Panc1 (cell line): ENCODE data around the gene EGFR. TPM values are rescaled to one million over a fixed set of nuclear protein-coding genes. Genes with fewer than 3 reads are reported as not detected.

ENCODE experiments used
- ATAC-seq: fragments of 200-7000 bp; cut with Tn5 transposase; 2 replicates; pipeline ENCODE4 v1.9.1; 2020; ENCODE audit warnings: mild to moderate bottlenecking, moderate library complexity
- BruUV-seq: library from RNA; stranded (reverse); fragments of 400-500 nt; replicated peaks from 2 replicates; lab custom pipeline; 2021; lab: Mats Ljungman, UMichigan
- CTCF ChIA-PET: fragments of 300-600 bp; sonication (Branson Sonifier 250); formaldehyde crosslinking; loops from one replicate; lab custom pipeline; 2022; ENCODE audit warnings: antibody characterized with exemption; lab: Charles Lee
- POLR2A ChIA-PET: fragments of 300-600 bp; sonication (Branson Sonifier 250); formaldehyde crosslinking; loops from one replicate; lab custom pipeline; 2022; ENCODE audit warnings: antibody characterized with exemption; lab: Charles Lee
- DNase-seq: peaks from one replicate; pipeline ENCODE4 v3.0.0-alpha.2; 2010; ENCODE audit warnings: low read depth, low spot score
- H3K27ac ChIP-seq: 2 replicates; pipeline ENCODE4 v1.5.1; 2011; ENCODE audit warnings: mild to moderate bottlenecking, low read length, inconsistent platforms
- H3K27me3 ChIP-seq: fragments of 200-500 bp; sonication (Bioruptor generic); 2 replicates; pipeline ENCODE4 v1.6.0; 2014; ENCODE audit warnings: low read length, inconsistent platforms; ENCODE audit not compliant: control insufficient read depth, insufficient read depth
- H3K36me3 ChIP-seq: fragments of 200-500 bp; sonication (Bioruptor generic); 2 replicates; pipeline ENCODE4 v1.5.1; 2014; ENCODE audit warnings: inconsistent platforms, mild to moderate bottlenecking, low read length, moderate library complexity; ENCODE audit not compliant: control insufficient read depth, insufficient read depth
- H3K4me1 ChIP-seq: 2 replicates; pipeline ENCODE4 v1.5.1; 2011; ENCODE audit warnings: inconsistent platforms, mild to moderate bottlenecking, low read length, moderate library complexity; ENCODE audit not compliant: control insufficient read depth, insufficient read depth
- H3K4me3 ChIP-seq, 2 experiments: 2 replicates each; pipeline ENCODE4 v1.5.1; 2011 to 2012; ENCODE audit warnings: low read depth in 2 of 2, low read length in 2 of 2, mild to moderate bottlenecking in 2 of 2, inconsistent platforms in 1 of 2, moderate library complexity in 1 of 2
- H3K9me3 ChIP-seq: fragments of 200-500 bp; sonication (Bioruptor generic); 2 replicates; pipeline ENCODE4 v1.5.1; 2014; ENCODE audit warnings: low read depth, mild to moderate bottlenecking, inconsistent platforms, low read length, moderate library complexity; ENCODE audit not compliant: control insufficient read depth, insufficient read depth
- POLR2AphosphoS5 ChIP-seq: IDR thresholded peaks from 2 replicates; pipeline ENCODE4 v1.6.1; 2012; ENCODE audit warnings: mild to moderate bottlenecking, low read depth, low read length, moderate library complexity
- SIN3A ChIP-seq: IDR thresholded peaks from 2 replicates; pipeline ENCODE4 v1.6.1; 2012; ENCODE audit warnings: low read depth, mild to moderate bottlenecking, low read length, moderate library complexity, borderline replicate concordance; ENCODE audit not compliant: insufficient read depth
- TCF7L2 ChIP-seq: IDR thresholded peaks from 2 replicates; pipeline ENCODE4 v1.6.1; 2011; ENCODE audit warnings: mild to moderate bottlenecking, low read depth, low read length, inconsistent platforms
- in situ Hi-C: cut with HindIII; loops from 2 replicates; pipeline ENCODE4 v1.10.0; 2016; ENCODE audit warnings: low sequenced_read_pairs, low pct_unique_long_range_greater_than_20kb
- intact Hi-C: fragments of 100-400 bp; cut with micrococcal nuclease; formaldehyde crosslinking; loops from one replicate; pipeline ENCODE4 v1.10.0; 2022; ENCODE audit not compliant: unreplicated experiment
- total RNA-seq: library from RNA; stranded (reverse); gene quantifications from one replicate; pipeline ENCODE4 v1.2.1, GENCODE V29; 2021; ENCODE audit not compliant: unreplicated experiment
- TF ChIP-seq, protein P1 (sequence below): fragments of 450-650 bp; IDR thresholded peaks from 2 replicates; pipeline ENCODE4 v1.5.1; 2017; ENCODE audit warnings: mild to moderate bottlenecking
- TF ChIP-seq, protein P2 (sequence below), 2 experiments: IDR thresholded peaks; 2 replicates each; pipeline ENCODE4 v1.6.1; 2011 to 2012; ENCODE audit warnings: low read depth in 2 of 2, control low read depth in 1 of 2, low read length in 1 of 2, mild to moderate bottlenecking in 1 of 2, moderate library complexity in 1 of 2; ENCODE audit not compliant: insufficient read depth in 1 of 2

The EGFR gene
- total RNA-seq, 1 experiment from 2014 or later: 156 TPM

DNA sequence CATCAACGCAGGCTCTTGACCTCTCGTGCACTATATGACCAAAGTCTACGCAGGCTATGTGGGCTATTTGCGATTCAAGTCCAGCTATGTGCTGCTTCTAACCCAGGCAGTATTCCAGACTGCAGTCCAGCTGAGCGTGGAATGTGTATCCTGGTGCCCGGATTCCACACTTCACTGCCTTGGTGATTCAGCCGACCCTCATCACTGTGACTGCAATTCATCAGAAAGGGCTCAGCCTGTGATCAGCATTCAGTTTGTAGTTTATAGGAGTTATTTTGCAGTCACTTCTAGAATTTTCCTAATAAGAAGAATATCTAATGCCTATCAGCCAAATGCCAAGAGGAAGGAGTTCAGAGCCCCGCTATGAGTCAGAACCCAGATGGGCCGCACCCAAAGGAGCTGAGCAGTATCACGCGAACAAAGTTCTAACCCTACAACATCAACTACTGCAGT is 226.5 kb downstream of the EGFR start:
- intact Hi-C loops (no loop called here), in situ Hi-C loops (no loop called here)
- Histone ChIP-seq H3K36me3 (no peaks in the 10 kb centered on the region), H3K27me3 (no peaks in the 10 kb centered on the region), H3K9me3 (no peaks in the 10 kb centered on the region), H3K4me1 (peaks cover 4% of the 10 kb centered on the region), H3K27ac (no peak overlapping the region), H3K4me3 (no peak overlapping the region)
- ChIA-PET CTCF (no interaction called here), POLR2A (no interaction called here)
- BruUV-seq: no TSS peak
- ATAC-seq (peak; percentile 77; the same call in 1 of the 2 replicates), DNase-seq (no peak)
- TF ChIP-seq, protein P1, sequence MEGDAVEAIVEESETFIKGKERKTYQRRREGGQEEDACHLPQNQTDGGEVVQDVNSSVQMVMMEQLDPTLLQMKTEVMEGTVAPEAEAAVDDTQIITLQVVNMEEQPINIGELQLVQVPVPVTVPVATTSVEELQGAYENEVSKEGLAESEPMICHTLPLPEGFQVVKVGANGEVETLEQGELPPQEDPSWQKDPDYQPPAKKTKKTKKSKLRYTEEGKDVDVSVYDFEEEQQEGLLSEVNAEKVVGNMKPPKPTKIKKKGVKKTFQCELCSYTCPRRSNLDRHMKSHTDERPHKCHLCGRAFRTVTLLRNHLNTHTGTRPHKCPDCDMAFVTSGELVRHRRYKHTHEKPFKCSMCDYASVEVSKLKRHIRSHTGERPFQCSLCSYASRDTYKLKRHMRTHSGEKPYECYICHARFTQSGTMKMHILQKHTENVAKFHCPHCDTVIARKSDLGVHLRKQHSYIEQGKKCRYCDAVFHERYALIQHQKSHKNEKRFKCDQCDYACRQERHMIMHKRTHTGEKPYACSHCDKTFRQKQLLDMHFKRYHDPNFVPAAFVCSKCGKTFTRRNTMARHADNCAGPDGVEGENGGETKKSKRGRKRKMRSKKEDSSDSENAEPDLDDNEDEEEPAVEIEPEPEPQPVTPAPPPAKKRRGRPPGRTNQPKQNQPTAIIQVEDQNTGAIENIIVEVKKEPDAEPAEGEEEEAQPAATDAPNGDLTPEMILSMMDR: no peak
- TF ChIP-seq TCF7L2: no peak
- TF ChIP-seq, protein P2, sequence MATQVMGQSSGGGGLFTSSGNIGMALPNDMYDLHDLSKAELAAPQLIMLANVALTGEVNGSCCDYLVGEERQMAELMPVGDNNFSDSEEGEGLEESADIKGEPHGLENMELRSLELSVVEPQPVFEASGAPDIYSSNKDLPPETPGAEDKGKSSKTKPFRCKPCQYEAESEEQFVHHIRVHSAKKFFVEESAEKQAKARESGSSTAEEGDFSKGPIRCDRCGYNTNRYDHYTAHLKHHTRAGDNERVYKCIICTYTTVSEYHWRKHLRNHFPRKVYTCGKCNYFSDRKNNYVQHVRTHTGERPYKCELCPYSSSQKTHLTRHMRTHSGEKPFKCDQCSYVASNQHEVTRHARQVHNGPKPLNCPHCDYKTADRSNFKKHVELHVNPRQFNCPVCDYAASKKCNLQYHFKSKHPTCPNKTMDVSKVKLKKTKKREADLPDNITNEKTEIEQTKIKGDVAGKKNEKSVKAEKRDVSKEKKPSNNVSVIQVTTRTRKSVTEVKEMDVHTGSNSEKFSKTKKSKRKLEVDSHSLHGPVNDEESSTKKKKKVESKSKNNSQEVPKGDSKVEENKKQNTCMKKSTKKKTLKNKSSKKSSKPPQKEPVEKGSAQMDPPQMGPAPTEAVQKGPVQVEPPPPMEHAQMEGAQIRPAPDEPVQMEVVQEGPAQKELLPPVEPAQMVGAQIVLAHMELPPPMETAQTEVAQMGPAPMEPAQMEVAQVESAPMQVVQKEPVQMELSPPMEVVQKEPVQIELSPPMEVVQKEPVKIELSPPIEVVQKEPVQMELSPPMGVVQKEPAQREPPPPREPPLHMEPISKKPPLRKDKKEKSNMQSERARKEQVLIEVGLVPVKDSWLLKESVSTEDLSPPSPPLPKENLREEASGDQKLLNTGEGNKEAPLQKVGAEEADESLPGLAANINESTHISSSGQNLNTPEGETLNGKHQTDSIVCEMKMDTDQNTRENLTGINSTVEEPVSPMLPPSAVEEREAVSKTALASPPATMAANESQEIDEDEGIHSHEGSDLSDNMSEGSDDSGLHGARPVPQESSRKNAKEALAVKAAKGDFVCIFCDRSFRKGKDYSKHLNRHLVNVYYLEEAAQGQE (IDR thresholded peaks at IDR 0.05; ENCODE audit: insufficient read depth in 1 of 2, low read depth in 2 of 2, low read length in 1 of 2): no peak
- TF ChIP-seq POLR2AphosphoS5: no peak
- no peak for TF ChIP-seq SIN3A

DNA sequence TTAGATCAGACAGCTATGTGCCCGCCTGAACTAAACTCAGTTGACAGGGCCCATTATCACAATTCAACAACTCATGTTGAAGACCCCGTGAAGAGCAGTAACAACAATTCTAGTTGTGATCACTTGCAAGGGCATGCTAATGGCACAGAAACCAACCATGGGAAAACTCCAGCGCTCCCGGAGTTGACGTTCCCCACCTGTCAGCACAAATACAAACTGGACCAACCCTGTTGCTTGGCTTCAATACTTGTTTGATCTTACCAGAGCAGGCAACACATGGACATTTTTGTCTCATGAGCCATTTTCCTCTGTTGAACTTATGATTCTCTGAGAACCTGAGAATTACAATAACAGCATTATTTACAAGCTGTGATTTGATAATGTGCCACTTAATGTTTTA is 227.4 kb downstream of the EGFR start:
- no peak for ATAC-seq
- Histone ChIP-seq H3K36me3 (no peaks in the 10 kb centered on the region), H3K9me3 (no peaks in the 10 kb centered on the region), H3K4me3 (no peak overlapping the region), H3K27ac (no peak overlapping the region), H3K27me3 (no peaks in the 10 kb centered on the region), H3K4me1 (peaks cover 4% of the 10 kb centered on the region)
- ChIA-PET POLR2A (no interaction called here), CTCF (no interaction called here)
- DNase-seq: no peak
- TF ChIP-seq TCF7L2: no peak
- TF ChIP-seq, protein P1: no peak
- intact Hi-C loops: no loop called here
- in situ Hi-C loops: no loop called here
- no TSS peak for BruUV-seq
